Renal cortical epithelial cell (primary cell): ENCODE data around the gene PPP1R14C. TPM values are rescaled to one million over a fixed set of nuclear protein-coding genes. Genes with fewer than 3 reads are reported as not detected.

Experiments
- DNase-seq: peaks from one replicate; pipeline ENCODE4 v3.0.0-alpha.2; 2011; ENCODE audit warnings: low read depth
- total RNA-seq: library from RNA; depleted of rRNA; stranded (reverse); fragments of >200 nt; gene quantifications from 2 replicates; pipeline ENCODE4 v1.2.3, GENCODE V29; 2014

The PPP1R14C gene
- total RNA-seq, 1 donor from 2014 or later = 17.0 TPM

DNA sequence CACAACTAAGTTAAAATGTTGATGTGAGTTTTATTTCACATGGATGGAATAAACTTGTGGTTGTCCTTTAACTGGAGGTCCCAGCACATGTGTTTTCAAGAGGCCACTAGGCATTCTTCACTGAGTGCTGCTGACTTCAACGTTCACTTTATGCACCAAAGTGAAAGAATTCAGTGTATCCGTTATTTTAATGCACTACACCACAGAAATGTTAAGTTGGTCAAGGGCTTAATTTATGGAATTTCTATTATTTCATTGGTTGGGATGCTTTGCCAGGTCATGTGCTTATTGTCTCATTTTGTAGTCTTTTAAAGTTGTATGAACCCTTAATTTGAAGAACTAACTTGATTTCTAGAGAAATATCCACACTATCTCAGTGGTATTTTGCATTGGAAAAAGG lies 106.4 kb downstream of the PPP1R14C start:
- no peak for DNase-seq

DNA sequence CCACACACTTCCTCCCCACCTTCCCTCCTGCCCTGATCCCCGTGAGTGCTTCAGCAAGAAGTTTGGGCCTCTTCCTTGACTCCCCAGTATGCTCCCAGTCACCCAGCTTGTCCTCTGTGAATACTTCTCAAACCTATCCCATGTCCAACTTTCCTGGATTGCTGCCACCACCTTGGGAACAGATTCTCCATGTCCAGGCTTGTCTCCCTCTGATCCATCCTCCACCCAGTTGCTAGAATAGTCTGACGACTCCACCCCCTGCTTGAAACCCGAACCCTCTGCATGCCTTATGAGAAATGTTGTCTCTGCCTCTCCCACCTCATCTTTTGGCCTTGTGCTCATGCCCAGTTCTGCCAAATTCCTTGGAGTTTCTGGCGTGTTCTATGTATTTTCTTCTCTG lies 108.0 kb downstream of the PPP1R14C start:
- peak; percentile 36 for DNase-seq

DNA sequence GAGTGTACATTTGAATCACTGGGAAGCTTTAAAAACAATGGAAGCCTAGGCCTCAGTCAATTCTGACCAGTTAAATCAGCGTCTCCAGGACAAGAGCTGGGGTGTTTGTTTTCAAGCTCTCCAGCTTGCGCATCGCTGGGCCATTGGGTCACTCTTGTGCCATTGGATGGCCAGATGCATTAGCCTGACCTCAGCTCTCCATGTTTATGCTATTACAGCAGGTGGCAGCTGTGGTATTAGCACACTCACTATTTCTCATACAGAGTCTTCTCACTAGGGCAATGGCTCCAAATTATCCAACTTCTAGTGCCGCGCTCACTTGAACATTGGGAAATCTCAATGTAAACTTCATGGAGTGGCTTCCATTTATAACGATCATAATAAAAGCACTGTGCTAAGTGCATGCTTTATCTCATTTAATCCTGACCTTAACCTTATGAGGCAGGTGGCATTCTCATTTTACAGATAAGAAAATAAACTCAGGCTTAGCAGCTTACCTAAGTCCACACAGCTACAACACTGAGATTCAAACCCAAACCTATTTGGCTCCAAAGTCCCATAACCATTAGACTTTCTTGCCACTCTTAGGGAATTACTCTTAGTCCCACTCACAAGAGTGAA lies 108.8 kb downstream of the PPP1R14C start:
- no peak for DNase-seq

DNA sequence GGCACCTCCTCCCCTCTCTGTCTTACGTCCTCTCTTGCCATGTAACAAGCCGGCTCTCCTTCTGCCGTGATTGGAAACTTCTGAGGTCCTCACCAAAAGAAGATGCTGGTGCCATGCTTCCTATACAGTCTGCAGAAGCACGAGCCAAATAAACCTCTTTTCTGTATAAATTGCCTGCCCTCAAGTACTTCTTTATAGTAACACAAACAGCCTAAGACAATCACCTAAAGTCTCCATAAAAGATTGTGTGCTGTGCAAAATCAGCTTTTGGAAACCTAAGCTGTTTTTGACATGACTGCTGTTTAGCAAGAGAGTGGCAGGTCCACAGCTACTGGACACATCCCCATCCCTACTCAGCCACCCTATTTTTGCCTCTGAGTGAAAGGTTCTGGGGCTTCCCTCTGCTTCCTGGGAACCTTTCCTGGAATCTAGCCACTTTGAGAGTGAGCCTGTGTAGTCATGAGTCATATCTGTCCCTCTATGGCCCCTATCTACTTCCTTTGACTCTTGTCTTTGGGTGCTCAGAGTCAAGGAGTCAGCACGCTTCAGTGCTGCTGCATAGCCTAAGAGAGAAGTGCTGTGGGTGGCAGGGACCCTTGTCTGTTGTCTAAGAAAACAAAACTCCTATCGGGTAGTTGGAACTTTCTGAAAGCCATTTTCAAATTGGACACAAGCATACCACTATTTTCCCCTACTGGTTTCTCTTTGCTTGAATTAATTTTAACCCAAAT lies 110.0 kb downstream of the PPP1R14C start:
- peak; percentile 85 for DNase-seq

DNA sequence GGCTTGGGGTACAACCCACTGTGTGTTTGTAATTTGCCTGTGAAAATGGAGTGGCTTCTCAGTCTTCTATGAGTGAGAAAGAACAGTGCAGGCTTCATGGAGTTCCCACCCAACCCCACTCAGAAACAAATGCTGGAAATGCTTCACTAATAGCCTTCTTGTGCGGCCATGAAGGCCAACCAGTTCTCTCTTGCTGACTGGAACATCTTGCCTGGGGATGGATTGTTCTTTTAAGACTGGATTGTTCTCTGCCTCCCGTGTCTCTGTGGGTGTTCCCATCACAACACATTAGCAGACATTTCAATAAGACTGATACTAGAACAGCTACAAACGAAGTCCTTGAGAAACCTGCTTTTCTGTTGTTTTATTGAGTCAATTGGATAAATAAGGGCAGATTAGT lies 110.6 kb downstream of the PPP1R14C start:
- DNase-seq = no peak

DNA sequence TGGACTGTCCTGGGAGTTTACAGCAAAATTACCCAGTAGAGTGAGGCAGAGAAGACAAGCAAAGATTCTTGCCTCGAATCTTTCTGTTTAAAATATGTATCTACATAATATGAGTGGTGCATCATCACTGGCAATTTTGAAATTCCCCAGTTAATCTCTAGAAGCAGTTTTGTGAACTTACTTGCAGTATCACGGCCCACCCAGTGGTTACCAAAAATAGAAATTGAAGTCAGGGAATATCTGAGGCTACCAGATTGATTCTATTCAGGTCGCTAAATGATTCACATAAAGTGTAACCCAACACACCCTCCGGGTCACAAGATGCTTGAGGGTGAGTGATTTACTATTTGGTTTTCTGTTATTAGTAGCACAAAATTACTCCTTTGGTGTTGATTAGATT lies 111.9 kb downstream of the PPP1R14C start:
- no peak for DNase-seq

DNA sequence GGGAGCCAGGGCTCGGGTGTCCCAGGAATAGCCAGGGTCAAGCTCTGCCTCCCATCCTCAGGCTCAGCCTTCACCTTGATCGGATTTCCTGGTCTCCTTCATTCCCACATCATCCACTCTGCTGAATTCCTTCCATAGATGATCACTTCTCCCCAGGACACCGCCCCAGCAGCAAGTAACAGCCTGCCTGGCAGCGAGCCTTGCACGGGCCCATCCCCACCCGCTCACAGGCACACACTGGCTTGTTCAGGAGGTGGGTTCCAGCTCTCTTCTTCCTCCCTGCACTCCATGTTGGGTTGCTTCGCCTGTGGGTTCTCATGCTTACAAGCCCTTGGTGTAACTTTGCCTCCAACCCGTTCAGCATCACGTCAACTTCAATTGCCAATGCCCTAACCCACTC lies 113.0 kb downstream of the PPP1R14C start:
- DNase-seq = no peak

DNA sequence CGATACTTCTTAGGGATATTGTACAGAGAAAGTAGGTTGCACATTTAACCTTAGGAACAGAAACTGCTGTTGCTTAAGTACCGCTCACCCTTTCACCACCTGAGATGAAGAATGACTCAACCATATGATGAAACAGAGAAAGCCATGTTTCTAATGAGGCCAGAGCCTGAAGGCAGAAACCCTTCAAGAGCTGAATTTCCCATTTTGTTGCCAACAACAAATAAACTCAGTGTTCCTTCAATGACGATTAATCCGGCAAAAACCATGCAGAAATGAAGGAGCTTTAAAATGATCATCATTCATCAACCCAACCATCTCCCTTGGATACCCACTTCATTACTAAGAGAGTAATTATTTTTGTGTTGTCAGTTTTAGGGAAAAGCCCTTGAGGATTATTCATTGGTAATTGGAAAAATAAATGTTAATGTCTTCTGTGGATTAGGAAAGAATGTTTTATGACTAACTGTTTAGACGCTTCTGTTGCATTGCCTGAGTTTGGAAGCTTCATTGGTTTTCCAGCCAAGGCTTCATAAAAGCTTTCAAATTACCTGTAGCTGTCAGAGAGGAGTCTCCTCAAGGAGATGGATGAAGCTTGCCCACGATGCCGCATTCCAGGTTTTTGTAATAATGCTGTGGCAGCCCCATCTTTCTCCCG lies 113.9 kb downstream of the PPP1R14C start:
- peak; percentile 96 for DNase-seq

DNA sequence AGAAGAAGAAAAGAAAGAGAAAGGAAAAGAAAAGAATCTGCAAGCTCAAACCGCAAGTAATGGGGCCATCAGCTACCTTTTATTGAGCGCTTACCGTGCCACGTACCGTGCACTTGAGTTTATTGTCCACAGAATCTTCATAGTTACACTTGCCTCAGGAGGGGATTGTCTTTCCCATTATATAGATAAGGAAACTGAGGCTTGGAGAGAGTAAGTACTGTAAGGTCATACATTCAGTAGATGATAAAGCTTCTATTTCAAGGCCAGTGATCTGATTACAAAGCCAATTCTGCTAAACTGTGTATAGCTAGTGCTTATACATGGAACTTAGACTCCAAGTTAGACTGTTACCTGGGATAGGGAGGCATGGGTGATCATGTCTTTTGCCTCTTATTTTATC lies 115.5 kb downstream of the PPP1R14C start:
- no peak for DNase-seq

DNA sequence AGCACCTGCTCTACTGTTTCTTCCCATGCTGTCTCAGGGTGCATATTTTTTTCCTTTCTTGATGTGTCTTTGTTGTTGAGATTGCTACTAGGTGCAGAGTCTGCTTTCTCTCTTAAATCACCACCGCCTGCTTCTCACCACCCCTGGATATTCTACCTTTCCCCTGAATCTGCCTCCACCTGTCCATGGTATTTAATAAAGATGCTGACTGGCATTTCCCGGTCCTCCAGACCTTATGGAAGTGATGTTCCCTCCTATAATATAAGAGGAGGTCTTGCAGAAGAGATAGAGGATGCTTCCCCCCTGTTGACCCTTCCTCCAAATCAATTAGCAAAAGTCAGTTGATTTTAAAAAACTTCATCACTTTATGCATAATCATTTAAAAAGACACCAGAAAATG lies 118.1 kb downstream of the PPP1R14C start:
- no peak for DNase-seq

DNA sequence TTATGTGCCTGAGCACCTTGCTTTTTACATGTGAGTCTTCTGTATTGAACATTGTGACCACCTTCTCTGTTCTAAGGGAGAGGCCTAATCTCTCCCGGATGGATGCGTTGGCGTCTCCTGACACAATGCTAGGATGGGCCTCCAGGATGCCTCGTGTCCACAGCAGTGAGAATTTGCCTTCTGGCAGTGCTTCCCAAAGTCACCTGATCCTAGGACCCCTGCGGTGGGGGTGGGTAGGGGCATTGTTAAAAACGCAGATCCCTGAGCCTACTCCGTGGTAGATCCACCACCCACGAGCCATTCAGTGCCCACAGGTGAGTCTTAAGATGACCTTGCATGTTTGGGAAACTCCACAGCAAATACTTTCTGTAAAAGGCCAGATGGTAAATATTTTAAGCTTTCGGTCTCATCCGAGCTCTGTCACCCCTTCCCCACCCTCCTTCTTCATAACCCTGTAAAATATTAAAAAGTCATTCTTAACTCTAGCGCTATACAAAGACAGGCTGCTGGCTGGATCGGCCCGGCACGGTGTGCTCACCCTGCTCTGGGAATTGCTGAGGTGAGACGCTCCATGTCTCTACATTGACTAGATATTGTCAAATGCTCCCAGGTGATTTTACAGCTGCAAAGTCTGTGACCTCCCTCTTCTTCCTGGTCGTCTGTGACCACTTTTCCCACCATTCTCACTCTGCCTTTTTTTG lies 119.3 kb downstream of the PPP1R14C start:
- no peak for DNase-seq

DNA sequence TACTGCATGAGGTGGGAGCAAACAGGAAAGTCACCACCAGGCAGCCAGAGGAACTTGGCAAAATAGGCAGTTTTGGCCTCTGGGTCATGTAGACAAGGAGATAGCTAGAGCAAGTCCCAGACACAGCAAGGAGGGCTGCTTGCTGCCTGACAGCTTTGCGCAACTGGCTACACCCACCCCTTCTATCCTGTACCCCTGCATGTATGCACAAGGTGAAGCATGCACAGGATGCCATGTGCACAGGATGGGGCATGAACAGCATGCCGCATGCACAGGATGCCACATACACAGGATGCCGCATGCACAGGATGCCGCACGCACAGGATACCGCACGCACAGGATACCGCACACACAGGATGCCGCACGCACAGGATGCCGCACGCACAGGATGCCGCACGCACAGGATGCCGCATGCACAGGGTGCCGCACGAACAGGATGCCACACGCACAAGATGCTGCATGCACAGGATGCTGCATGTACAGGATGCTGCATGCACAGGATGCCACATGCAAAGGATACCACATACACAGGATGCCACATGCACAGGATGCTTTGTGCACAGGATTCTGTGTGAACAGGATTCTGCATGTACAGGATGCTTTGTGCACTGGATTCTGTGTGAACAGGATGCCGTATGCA lies 121.0 kb downstream of the PPP1R14C start:
- no peak for DNase-seq

DNA sequence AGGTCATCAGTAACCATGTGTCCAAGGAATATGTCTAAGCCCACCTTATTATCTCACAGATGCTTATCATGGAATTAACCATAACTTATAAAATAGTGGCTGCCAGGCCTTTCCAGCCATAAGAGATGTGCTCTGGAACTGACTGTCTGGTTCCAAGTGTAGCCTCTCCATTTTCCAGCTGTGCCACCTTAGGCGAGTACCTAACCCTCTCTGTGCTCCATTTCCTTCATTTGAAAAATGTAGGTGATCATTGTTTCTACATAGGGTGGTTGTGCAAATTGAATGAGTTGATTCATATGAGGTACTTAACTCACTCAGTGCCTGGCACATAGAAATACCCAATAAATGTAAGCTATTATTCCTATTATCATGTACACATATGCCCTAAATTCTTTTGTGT lies 123.5 kb downstream of the PPP1R14C start:
- DNase-seq = no peak

DNA sequence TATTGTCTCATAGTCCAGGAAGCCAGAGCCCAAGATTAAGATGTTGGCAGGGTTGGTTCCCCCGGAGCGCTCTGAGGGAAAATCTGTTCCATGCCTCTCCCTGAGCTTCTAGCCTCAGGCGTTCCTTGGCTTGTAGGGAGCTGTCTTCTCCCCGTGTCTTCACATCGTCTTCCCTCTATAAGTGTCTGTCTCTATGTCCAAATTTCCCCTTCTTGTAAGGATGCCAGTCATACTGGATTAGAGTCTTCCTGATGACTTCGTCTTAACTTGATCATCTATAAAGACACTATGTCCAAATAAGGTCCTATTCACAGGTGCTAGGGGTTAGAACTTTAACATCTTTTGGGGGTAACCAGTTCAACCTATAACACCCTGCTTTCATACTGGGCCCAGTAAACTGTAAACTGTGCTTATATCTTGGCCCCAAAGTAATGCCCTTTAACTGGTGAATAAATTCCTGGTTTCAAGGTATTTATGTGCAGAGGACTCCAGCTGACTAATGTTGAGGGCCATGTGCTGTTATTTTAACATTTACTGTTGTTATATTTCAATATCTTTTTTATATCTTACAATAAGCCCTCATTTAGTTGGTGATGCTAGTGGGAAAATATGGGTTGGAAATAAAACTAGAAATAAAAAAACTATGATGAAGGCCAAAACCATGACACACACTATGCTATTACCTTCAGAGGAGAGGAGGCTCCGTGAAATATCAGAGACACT lies 124.3 kb downstream of the PPP1R14C start:
- DNase-seq = no peak

DNA sequence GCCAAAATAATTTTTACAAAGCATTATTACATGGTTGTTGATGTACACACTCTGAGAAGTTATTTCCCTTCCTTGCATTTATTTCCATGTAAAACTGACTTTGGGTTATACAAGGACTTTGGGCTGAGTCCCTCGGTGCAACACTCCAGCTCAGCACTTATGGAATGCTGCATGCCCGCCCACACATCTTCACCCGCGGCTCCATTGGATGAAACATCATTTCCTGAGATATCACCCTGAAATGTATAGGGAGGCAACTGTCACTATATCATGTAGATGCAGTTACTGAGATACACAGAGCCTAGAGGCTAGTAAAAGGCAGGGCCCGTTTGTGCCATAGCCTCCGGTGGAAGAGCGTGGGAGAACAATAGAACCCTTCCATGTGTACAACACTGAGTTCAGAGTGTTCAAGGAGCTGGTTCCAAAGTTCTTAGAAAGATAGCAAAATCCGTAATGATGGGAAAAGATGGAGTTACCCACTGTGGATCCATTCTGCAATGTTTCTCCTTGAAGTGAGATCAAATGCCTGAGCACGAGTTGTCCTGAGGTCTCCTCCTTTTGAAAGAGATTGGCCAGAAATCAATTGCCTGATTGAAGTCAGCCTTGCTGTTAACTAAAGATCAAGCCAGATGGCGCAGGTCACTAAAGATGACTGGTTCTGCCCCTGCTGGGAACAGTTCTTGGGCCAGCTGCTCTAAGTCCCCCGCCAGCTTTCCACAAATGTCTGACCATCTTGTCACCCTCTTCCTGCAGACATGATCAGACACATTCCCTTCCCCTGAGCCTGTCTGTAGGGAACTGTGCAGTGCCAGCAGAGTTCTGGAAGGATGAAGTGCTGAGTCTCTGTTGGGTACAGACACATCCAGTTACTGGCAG lies 125.1 kb downstream of the PPP1R14C start:
- peak; percentile 38 for DNase-seq

DNA sequence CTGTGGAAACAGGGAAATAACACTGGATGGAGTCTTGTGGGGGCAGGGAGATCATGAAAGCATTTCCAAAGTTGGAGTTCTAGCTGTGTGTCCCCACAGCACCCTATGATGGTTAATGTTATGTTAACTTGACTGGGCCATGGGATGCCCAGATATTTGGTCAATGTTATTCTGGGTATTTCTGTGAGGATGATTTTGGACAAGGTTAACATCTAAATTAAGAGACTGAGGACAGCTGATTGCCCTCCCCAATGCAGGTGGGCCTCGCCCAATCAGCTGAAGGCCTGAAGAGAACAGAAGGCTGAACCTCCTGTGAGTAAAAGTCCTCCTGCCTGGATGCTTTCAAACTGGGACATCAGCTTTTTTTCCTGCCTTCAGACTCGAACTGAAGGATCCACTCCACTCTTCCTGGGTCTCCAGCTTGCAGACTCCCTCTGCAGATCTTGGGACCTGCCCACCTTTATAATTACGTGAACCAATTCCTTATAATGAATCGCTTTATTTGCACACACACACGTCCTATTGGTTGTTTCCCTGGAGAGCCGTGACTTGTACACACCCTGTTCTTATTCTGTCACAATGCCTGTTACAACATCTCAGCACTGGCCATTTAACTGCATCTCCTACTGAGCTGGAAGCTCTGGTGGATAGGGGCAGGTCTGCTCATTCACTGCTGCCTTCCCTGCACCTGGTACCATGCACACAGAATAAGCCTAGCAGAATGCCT lies 126.4 kb downstream of the PPP1R14C start:
- no peak for DNase-seq

DNA sequence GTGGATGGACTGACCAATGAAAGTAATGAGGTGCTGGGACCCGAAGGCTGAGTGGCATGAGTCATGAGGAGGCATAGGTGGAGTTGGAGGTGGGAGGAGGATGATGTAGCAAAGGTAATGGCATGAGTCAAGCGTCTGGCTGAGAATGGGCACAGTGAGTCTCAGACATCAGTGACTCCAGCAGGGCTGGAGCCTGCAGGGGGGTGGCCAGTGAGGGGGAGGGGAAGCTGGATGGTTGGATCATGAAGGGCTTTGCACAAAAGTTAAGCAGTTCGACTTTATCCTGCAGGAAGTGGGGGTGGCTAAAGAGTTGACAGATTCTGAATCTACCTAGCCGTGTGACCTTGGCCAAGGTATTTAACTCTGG lies 127.0 kb downstream of the PPP1R14C start:
- DNase-seq = peak; percentile 98

DNA sequence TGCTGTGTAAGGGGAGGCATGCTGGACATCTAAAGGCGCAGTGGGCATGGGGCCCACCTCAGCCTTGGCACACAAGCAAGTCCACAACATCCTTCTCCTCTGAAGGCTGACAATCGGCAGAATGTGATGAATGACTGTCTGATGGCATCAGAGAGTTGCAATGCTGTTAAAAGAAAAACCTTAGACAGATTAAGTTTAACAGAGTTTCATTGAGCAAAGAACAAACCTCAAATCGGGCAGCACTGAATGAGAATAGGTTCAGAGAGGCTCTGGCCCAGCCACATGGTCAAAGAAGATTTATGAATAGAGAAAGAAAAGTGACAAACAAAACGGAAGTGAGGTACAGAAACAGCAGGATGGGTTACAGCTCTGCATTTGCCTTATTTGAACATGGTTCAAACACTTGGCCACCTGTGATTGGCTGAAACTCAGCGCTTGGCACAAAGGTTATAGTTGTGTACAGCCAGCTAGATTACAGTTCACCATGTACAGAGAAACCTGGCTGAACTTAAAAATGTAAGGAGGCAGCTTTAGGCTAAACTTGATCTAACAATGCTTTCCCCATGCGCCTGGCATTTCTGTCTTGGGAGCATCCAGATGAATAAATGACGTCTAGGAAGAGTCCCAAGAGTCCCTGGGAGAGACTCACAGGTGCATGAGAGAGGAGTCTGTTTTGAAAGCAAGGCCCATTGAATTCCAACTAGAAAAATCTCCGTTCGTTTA lies 127.6 kb downstream of the PPP1R14C start:
- DNase-seq = no peak

DNA sequence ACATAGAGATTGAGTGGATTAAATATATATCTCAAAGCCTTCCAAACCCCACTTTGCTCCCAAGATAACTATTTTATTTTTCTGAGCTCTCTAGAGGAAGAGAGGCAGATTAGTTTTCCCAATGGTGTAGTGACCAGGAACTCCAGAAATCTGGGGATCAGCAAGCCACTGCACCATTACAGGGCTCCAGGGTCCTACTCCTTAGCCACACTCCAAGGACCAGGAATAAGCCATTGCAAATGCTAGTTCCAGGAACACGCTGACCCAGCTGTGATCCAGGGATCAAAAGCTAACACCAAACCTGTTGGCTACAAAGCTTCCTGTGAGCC lies 128.3 kb downstream of the PPP1R14C start:
- DNase-seq = no peak
